ENCODE measurements around the gene SLC11A1.

SLC11A1 gene

GRCh38 chr2:218397463-218397819, 15.4 kb downstream of the SLC11A1 start:
- DNase-seq (ENCODE audit: low read depth): no peak
- no peak for TF ChIP-seq CTCF (conservative IDR thresholded peaks at IDR 0.05; ENCODE audit: low read depth, low read length)
- peak overlapping the region; percentile 33 for H3K4me3 ChIP-seq (ENCODE audit: low read length)

- H3K4me3 ChIP-seq (ENCODE audit: low read length): peak overlapping the region; percentile 33
- no peak for DNase-seq (ENCODE audit: low read depth)
- TF ChIP-seq CTCF (conservative IDR thresholded peaks at IDR 0.05; ENCODE audit: low read depth, low read length): no peak
Measured at GRCh38 chr2:218397820-218398436, 15.9 kb downstream of the SLC11A1 start.

- no peak for DNase-seq (ENCODE audit: low read depth)
- no peak for TF ChIP-seq CTCF (conservative IDR thresholded peaks at IDR 0.05; ENCODE audit: low read depth, low read length)
Measured at GRCh38 chr2:218398437-218399390, 16.6 kb downstream of the SLC11A1 start.

GRCh38 chr2:218399391-218400166, 17.5 kb downstream of the SLC11A1 start, which contains the start of gene CTDSP1:
Gene CTDSP1 (plus strand): TSS chr2:218399868. CDS start chr2:218400091, 223 bp downstream.
- peak; percentile 87 for DNase-seq (ENCODE audit: low read depth)
- no peak for TF ChIP-seq CTCF (conservative IDR thresholded peaks at IDR 0.05; ENCODE audit: low read depth, low read length)
- H3K4me3 ChIP-seq (ENCODE audit: low read length): peak within 1 kb of the TSS; percentile 74

More at GRCh38 chr2:218398437-218399390, 16.6 kb downstream of the SLC11A1 start:
- H3K4me3 ChIP-seq (ENCODE audit: low read length): peak overlapping the region; percentile 42

GRCh38 chr2:218400167-218400929, 18.3 kb downstream of the SLC11A1 start:
- TF ChIP-seq CTCF (conservative IDR thresholded peaks at IDR 0.05; ENCODE audit: low read depth, low read length): no peak
- DNase-seq (ENCODE audit: low read depth): no peak
- H3K4me3 ChIP-seq (ENCODE audit: low read length): peak overlapping the region; percentile 74
